ENCODE data around the gene ZCCHC4.
"Not testable (repeated sequence)": the region's sequence is repeated elsewhere in the genome, so short reads cannot be mapped to it uniquely, and the experiment has no call there.

Gene ZCCHC4

GRCh38 chr4:25328463-25328862 lies 15.9 kb downstream of the ZCCHC4 start:
- DNase-seq = not testable (repeated sequence)

- no peak for DNase-seq
Observed at GRCh38 chr4:25330335-25330734, 17.8 kb downstream of the ZCCHC4 start.

- DNase-seq = no peak
Observed at GRCh38 chr4:25330905-25331808, 18.6 kb downstream of the ZCCHC4 start.

- no peak for DNase-seq
Observed at GRCh38 chr4:25343671-25344070, 31.1 kb downstream of the ZCCHC4 start.

- no peak for DNase-seq
Observed at GRCh38 chr4:25345744-25346143, 33.2 kb downstream of the ZCCHC4 start.

DNA sequence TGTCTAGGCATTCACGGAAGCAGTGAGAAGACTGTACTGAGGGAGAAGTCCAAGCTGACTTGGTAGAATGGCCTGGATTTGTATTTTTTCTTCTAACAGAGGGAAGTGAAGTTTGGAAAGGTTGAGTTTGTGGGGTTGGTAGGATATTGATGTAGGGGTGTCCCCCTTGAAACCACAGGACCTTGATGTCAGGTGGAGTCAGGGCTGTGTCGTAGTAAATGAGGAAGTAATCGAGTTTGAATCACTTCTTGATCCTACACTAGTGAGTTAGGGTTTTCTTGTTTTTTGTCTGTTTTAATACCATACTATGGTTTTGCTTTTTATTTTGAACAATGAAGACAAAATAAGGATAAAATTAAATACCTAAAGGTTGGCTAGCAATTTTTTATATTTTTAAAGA lies 34.3 kb downstream of the ZCCHC4 start:
- DNase-seq = no peak

DNA sequence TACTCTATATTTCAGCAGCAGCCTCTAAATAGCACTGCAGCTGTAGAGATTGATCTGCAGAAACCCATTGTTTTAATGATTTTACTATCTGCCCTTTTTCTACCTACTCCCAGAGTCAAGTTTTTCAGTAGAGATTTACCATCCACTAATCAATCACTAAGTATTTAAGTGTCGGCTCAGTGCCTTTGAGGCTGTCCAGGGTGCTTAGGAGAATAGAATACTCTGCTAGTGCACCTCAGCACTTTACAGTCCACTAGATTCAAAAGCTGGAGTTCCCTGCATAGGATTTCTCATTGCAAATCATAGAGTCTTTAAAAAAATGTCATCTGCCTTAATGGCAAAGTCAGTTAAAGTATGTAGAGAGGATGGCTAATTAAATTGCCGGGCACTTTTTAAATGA lies 34.9 kb downstream of the ZCCHC4 start:
- no peak for DNase-seq

DNA sequence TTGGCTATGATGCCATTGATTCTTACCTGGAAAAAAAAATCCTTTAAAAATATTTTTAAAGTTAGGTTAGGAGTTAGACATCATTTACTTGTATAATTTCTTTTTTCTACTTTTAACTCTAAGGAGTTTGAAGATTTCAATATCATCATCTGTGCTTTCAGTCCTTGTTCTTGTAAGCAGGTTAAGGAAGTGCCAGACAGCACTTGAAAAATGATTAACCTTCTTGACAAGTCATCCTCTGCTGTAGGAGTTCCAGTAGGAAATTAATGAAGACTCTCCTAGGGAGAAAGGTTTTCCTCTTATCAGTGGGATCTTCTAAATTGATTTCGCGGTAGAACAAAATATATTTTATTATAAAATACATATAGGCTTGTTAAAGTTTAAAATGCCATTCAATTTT lies 35.4 kb downstream of the ZCCHC4 start:
- no peak for DNase-seq

DNA sequence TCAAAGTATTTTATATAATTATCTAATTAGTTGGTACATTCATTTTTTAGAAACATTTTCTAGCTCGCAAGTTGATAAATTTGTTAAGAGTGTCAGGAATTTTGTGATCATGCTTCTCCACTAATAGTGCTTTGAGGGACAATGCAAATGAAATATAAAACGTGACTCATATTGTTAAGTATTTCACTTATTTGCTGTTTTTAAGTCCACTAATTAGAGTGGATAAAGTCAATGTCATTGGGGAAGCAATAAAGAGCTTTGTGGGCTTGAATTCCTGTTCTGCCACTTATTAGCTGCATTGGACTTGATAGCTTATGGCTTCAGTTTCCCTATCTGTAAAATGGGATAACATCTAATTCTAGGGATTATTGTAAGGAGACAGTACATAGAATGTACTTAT lies 38.0 kb downstream of the ZCCHC4 start:
- DNase-seq = no peak

DNA sequence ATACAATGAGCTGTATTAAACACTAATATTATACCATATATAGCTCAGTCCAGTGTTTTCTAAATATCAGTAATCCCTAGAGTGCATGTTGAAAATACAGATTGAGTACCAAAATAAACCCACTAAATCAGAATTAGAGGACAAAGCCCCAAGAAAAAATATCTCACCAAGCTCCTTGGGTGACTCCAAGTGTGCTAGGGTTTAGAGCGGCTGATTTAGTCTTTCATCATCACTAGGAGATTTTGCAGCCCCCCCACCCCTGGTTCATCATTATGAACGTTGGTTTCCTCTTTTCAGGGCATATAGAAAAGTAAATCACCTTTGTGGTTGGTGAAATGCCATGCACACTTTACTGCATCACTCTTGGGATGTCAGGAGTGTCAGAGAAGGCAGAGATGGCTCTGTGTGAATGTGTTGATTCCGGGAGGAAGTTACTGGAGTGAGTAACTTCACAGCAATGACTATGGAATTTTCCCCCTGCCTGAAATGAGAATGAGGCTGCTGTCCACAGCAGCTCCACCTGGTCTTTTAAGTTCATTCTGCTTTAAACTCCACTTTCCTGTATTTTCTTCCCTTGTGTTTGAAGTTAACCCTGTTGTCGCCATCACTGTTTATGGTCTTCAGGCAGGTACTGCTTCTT lies 39.3 kb downstream of the ZCCHC4 start:
- DNase-seq = no peak

- no peak for DNase-seq
Observed at GRCh38 chr4:25356068-25356467, 43.5 kb downstream of the ZCCHC4 start.

- no peak for DNase-seq
Observed at GRCh38 chr4:25358515-25359275, 46.1 kb downstream of the ZCCHC4 start.

DNA sequence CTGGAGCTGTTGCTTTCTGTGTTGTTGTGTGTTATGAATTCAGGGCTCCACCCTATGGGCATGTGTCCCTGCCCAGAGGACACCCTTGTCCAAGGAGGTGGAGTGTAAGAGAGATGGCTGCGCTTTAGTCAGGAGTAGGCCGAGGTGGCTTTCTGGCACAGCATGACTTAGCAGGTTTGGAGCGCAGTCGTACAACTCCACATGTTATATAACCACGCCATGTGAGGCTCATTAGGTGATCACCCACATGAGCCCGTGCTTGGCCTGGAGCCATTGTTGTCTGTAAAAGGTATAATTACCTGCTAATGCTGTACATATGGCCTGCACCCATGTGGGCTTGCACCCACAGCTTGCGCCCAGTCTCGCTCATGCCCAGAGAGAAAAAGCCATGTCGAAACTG lies 48.7 kb downstream of the ZCCHC4 start:
- DNase-seq = no peak

DNA sequence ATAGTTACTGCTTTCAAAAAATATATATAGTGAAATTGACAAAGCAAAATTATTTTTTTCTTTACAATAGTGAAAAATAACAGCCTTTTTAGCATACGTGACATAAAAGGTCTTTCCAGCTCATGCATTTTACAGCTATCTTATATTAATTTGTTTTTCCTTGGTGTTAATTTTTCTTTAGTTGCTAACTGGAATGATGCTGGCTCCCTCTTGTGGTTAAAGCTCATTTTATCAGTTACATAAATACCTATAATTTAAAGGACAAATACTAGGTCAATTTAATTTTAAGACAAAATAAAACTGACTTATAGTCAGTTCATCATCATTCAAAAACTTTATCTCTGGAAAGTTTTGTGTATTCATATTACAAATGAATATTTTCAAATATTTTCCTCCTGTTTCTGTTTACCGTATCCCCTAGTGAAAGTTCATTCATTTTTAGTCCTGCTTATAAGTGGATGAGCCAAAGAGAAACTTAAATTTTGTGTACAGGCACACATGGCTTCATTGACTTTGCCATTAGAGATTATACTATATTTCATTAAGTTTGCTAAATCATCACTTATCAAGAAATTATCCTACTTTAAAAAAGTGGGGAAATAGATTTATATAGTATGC lies 54.5 kb downstream of the ZCCHC4 start:
- no peak for DNase-seq

GRCh38 chr4:25367877-25368276 lies 55.3 kb downstream of the ZCCHC4 start:
- no peak for DNase-seq

DNA sequence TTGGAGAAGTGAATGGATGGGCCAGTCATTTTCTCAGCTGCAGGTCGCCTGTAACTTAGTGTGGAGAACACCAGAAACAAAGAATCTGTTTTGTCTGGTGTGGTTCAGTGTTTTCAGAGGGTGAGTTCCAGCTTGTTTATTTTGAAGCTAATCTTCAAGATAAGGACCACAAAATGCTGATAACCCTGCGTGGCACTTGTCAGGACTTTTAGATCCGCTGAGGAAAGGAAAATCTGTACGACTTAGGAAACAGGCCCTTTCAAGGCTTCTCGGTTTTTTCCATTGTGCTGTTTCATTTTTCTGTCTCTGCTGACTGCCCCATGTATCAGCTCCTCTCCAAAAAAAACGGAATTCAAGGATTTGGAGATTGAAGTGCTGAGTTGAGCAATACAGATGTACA lies 55.7 kb downstream of the ZCCHC4 start:
- DNase-seq = no peak

GRCh38 chr4:25370242-25370641 lies 57.7 kb downstream of the ZCCHC4 start:
- no peak for DNase-seq

- not testable (repeated sequence) for DNase-seq
Observed at GRCh38 chr4:25372549-25372948, 60.0 kb downstream of the ZCCHC4 start.

DNA sequence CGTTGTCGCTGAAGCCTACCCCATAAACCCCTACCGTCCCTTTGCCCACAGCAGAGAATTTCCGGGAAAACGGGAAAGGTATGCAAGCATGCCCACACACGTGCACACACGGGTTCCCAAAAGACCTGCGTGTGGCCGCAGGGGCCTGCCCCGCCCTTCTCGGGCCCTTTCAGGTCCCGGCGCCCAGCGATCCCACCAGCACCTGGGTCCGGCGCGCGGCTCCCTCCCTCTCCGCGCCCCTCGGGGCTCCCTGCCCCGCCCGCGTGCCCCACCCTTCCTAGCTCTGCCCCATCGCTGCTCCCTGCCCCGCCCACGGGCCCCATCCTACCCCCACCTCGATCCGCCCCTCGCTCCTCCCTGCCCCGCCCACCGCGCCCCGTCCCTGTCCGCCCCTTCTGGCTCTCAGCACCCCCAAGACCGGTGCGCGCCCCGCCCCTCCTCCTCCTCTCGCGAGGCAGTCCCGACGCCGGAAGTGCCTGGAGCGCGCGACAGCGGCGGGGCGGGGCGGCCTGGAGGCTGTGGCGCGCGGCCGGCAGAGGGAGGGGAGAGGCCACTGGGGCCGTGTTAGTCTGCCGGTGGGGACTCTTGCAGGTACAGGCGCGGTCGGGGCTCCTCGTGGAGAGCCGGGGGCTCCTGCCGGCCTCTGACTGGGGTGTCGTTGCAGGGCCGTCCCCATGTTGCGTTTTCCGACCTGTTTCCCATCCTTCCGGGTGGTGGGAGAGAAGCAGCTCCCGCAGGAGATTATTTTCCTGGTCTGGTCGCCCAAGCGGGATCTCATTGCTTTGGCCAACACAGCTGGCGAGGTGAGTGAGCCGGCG lies 64.4 kb downstream of the ZCCHC4 start, which contains the start of gene ANAPC4:
Gene ANAPC4 (plus strand): TSS at position 510 of the 818 bp plus-strand sequence. CDS start 165 bp downstream, at position 675.
- peak; percentile 97 for DNase-seq

GRCh38 chr4:25377572-25378436 lies 65.2 kb downstream of the ZCCHC4 start:
- no peak for DNase-seq

DNA sequence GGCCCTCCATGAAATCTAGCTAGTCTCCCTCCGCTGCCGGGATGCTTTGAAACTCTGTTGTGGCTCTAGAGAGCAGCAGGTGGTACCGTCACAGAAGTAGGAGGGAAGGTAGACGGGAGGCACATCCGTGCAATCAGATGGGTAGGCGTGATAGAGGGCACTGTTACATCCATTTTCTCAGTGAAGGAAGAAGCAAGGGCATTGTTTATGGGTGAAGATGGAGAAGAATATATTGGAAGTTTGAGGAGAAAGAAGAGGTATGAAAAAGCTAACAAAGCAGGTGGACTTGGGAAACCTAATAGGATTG lies 65.8 kb downstream of the ZCCHC4 start:
- DNase-seq = no peak
